Activated naive CD8-positive, alpha-beta T cell treated with anti-CD3 and anti-CD28 coated beads, Interleukin-2, amount 50 U/mL, for 24 hours (primary cell): ENCODE measurements around the gene GNG5.

ENCODE experiments used
- ATAC-seq: fragments of 150-1000 bp; cut with Tn5 transposase; one replicate; pipeline ENCODE4 v1.10.0; 2021
- DNase-seq: peaks from one replicate; pipeline ENCODE4 v3.0.0; 2021
- H3K27ac Mint-ChIP-seq: one replicate; pipeline ENCODE4 v1.8.0; 2021; ENCODE audit warnings: mild to moderate bottlenecking, mixed read lengths
- H3K27me3 Mint-ChIP-seq: one replicate; pipeline ENCODE4 v1.8.0; 2021; ENCODE audit warnings: mixed read lengths
- H3K36me3 Mint-ChIP-seq: one replicate; pipeline ENCODE4 v1.8.0; 2021; ENCODE audit warnings: low read depth, mixed read lengths
- H3K4me1 Mint-ChIP-seq: one replicate; pipeline ENCODE4 v1.8.0; 2021; ENCODE audit warnings: mixed read lengths
- H3K4me3 Mint-ChIP-seq: one replicate; pipeline ENCODE4 v1.8.0; 2021; ENCODE audit warnings: mild to moderate bottlenecking, moderate library complexity, mixed read lengths
- H3K9me3 Mint-ChIP-seq: one replicate; pipeline ENCODE4 v1.8.0; 2021; ENCODE audit warnings: mixed read lengths

Gene GNG5

GRCh38 chr1:84504580-84505492, 1.5 kb downstream of the GNG5 start:
- H3K4me1 Mint-ChIP-seq, result peaks cover 50% of the 10 kb centered on the region
- peaks cover 23% of the 10 kb centered on the region for H3K36me3 Mint-ChIP-seq
- DNase-seq (no peak), ATAC-seq (peak; percentile 51)
- H3K27me3 Mint-ChIP-seq, result no peaks in the 10 kb centered on the region
- H3K4me3 Mint-ChIP-seq, result peak overlapping the region; percentile 97
- H3K9me3 Mint-ChIP-seq, result no peaks in the 10 kb centered on the region
- peak overlapping the region; percentile 96 for H3K27ac Mint-ChIP-seq

GRCh38 chr1:84502927-84503326, 3.5 kb downstream of the GNG5 start:
- Mint-ChIP-seq H3K4me1 (peaks cover 54% of the 10 kb centered on the region), H3K36me3 (peaks cover 28% of the 10 kb centered on the region), H3K27ac (no peak overlapping the region), H3K4me3 (no peak overlapping the region), H3K9me3 (no peaks in the 10 kb centered on the region), H3K27me3 (no peaks in the 10 kb centered on the region)
- DNase-seq (no peak), ATAC-seq (no peak)

- H3K9me3 Mint-ChIP-seq, result no peaks in the 10 kb centered on the region
- H3K27ac Mint-ChIP-seq, result peak overlapping the region; percentile 30
- H3K27me3 Mint-ChIP-seq, result no peaks in the 10 kb centered on the region
- peaks cover 49% of the 10 kb centered on the region for H3K36me3 Mint-ChIP-seq
- peaks cover 32% of the 10 kb centered on the region for H3K4me1 Mint-ChIP-seq
- ATAC-seq (peak; percentile 40), DNase-seq (no peak)
- no peak overlapping the region for H3K4me3 Mint-ChIP-seq
These were observed 8.6 kb downstream of the GNG5 start for GRCh38 chr1:84497631-84498275.

GRCh38 chr1:84496498-84496897, 9.9 kb downstream of the GNG5 start:
- peaks cover 56% of the 10 kb centered on the region for H3K36me3 Mint-ChIP-seq
- no peak overlapping the region for H3K4me3 Mint-ChIP-seq
- H3K9me3 Mint-ChIP-seq, result no peaks in the 10 kb centered on the region
- DNase-seq (no peak), ATAC-seq (no peak)
- no peaks in the 10 kb centered on the region for H3K27me3 Mint-ChIP-seq
- no peak overlapping the region for H3K27ac Mint-ChIP-seq
- H3K4me1 Mint-ChIP-seq, result peaks cover 23% of the 10 kb centered on the region

DNA sequence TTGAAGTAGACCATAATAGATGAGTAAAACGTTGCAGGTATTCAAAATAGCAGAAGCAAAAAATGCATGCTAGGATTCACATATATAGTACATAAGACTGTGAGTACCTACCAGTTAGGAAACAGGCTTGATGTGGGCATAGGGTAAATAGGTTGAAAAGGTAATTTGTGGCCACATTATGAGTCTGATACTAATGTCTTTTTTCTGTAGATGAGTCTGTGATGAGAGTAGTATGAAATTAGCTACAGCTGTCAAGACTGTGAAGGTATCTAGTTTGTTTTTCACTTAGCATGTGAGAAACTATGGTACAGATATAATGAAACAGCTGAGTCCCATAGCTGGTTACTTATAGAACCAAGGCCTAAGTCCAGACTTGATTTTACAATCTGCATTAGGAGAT, 12.6 kb downstream of the GNG5 start:
- Mint-ChIP-seq H3K4me3 (no peak overlapping the region), H3K4me1 (peaks cover 17% of the 10 kb centered on the region), H3K27ac (no peak overlapping the region), H3K27me3 (no peaks in the 10 kb centered on the region), H3K36me3 (peaks cover 61% of the 10 kb centered on the region), H3K9me3 (no peaks in the 10 kb centered on the region)
- DNase-seq (no peak), ATAC-seq (no peak)

- Mint-ChIP-seq H3K4me3 (no peak overlapping the region), H3K9me3 (no peaks in the 10 kb centered on the region), H3K27ac (no peak overlapping the region), H3K36me3 (peaks cover 53% of the 10 kb centered on the region), H3K4me1 (peaks cover 9% of the 10 kb centered on the region), H3K27me3 (no peaks in the 10 kb centered on the region)
- no peak for ATAC-seq
- no peak for DNase-seq
These were observed 13.7 kb downstream of the GNG5 start for GRCh38 chr1:84492726-84493125.

- Mint-ChIP-seq H3K9me3 (peaks cover 4% of the 10 kb centered on the region), H3K4me1 (peaks cover 27% of the 10 kb centered on the region), H3K27me3 (no peaks in the 10 kb centered on the region), H3K36me3 (peaks cover 50% of the 10 kb centered on the region), H3K4me3 (no peak overlapping the region), H3K27ac (no peak overlapping the region)
- no peak for DNase-seq
- ATAC-seq, result no peak
These were observed 16.6 kb downstream of the GNG5 start for GRCh38 chr1:84489766-84490165.

GRCh38 chr1:84488107-84488506, 18.3 kb downstream of the GNG5 start:
- ATAC-seq, result no peak
- no peak overlapping the region for H3K27ac Mint-ChIP-seq

DNA sequence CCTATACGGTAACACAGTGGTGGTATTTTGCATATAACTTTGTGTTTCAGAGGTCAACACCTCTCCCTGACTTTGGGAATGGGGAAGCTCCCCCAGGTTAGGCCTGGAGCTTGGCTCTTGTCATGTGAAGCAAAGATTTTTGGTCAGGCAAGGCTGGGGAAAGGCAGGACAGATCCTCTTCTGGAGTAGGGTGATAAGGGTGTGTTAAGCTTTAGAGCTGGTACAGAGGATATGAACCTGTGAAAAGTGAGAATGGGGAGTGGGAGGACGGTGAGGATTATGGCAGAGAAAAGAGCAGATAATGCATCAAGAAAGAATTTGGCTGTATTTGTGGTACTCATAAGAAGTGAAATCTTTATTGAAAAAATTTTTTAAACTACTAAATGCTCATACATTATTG, 25.1 kb downstream of the GNG5 start:
- Mint-ChIP-seq H3K9me3 (peaks cover 21% of the 10 kb centered on the region), H3K4me1 (peaks cover 52% of the 10 kb centered on the region), H3K27me3 (peaks cover 12% of the 10 kb centered on the region), H3K4me3 (peak overlapping the region; percentile 59), H3K27ac (no peak overlapping the region), H3K36me3 (peaks cover 51% of the 10 kb centered on the region)
- ATAC-seq (no peak), DNase-seq (no peak)

More at GRCh38 chr1:84488107-84488506, 18.3 kb downstream of the GNG5 start:
- peaks cover 4% of the 10 kb centered on the region for H3K9me3 Mint-ChIP-seq
- no peaks in the 10 kb centered on the region for H3K27me3 Mint-ChIP-seq
- no peak for DNase-seq
- peaks cover 29% of the 10 kb centered on the region for H3K4me1 Mint-ChIP-seq
- peaks cover 58% of the 10 kb centered on the region for H3K36me3 Mint-ChIP-seq
- H3K4me3 Mint-ChIP-seq, result no peak overlapping the region

DNA sequence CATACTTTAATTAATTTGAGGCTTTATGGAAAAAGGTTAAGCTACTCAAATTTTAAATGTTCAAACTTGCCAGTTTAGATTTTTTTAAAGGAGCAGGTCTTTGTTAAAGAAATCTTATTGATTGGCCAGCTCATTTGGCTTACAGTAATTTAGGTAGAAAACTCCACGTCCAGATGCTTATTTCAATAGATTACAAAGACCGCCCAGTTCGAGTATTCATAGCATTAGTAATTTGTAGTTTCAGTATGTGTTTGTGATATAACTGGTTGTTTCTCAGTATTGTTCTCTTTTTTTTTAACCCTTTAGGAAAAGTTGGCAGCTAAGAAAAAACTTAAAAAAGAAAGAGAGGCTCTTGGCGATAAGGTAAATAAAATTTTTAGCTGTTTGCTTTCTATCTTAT, 25.7 kb downstream of the GNG5 start:
- DNase-seq, result no peak
- Mint-ChIP-seq H3K4me3 (peak overlapping the region; percentile 98), H3K4me1 (peaks cover 46% of the 10 kb centered on the region), H3K27ac (no peak overlapping the region), H3K27me3 (peaks cover 17% of the 10 kb centered on the region), H3K9me3 (peaks cover 17% of the 10 kb centered on the region), H3K36me3 (peaks cover 46% of the 10 kb centered on the region)
- ATAC-seq, result no peak

DNA sequence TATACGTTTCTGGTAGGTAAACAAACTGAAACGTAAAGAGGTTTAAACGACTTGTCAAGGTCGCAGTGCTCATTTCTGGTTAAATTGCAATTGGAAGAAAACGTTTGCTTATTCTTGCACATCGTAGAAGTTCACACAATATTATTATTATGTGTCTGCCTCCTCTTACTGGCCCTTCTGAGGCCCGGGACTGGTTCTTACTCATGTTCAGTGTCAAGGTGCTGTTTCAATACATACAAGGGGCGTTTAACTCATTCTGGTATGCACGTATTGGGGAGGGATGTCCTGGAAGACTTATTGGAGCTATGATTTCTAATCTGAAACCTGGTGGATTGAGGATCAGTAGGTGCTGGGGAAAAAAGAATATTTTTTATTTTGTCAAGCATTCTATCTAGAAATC, 26.4 kb downstream of the GNG5 start:
- no peak for ATAC-seq
- no peak for DNase-seq
- Mint-ChIP-seq H3K27me3 (peaks cover 20% of the 10 kb centered on the region), H3K4me1 (peaks cover 41% of the 10 kb centered on the region), H3K36me3 (peaks cover 40% of the 10 kb centered on the region), H3K27ac (peak overlapping the region; percentile 97), H3K9me3 (peaks cover 17% of the 10 kb centered on the region), H3K4me3 (peak overlapping the region; percentile 98)

DNA sequence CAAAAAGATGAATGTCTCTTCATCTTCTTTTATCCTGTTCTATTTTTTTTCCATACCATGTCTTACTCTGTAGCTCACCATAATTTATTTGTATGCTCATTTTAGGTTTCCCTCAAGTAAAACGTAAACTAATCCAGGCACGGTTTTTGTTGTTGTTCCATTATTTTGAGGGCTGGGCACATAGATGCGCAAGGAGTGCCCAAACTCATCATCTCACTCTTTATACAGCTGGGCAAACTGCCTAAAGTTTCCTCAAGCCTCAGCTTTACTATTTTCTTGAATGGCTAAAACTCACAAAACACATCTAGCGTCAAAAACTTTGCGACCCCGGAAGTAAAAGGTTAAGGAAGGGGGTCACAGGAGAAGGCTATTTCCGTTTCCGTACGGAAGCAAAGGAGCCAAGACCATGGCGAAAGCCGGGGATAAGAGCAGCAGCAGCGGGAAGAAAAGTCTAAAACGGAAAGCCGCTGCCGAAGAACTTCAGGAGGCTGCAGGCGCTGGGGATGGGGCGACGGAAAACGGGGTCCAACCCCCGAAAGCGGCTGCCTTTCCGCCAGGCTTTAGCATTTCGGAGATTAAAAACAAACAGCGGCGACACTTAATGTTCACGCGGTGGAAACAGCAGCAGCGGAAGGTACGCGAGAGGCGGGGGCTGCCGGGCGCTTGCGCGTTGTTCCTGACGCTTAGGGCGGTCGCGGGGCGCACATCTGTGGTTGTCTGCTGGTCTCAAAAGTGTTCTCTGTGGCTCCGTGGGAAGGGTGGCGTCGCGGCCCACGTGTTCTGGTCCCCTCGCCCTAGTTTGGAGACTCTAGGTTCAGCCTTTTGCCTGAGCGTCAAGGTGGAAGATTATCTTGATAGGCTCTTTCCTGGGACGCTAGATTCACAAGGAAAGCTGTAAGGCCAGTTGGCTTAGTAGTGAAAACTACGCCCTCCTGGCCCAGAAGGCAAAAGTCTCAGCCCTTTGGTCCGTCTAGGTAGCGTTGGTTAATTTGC, 27.2 kb downstream of the GNG5 start, which contains the start of gene RPF1:
TSS of gene RPF1 (plus strand) at position 391 of the 993 bp plus-strand sequence. CDS start at position 407, 16 bp downstream.
- H3K27ac Mint-ChIP-seq, result peak within 1 kb of the TSS; percentile 97
- H3K27me3 Mint-ChIP-seq, result peaks cover 26% of the 10 kb centered on the region
- peak; percentile 78 for DNase-seq
- peak within 1 kb of the TSS; percentile 98 for H3K4me3 Mint-ChIP-seq
- H3K4me1 Mint-ChIP-seq, result peaks cover 39% of the 10 kb centered on the region
- peaks cover 17% of the 10 kb centered on the region for H3K9me3 Mint-ChIP-seq
- H3K36me3 Mint-ChIP-seq, result peaks cover 32% of the 10 kb centered on the region
- peak; percentile 97 for ATAC-seq

GRCh38 chr1:84476225-84476624, 30.2 kb downstream of the GNG5 start:
- H3K4me1 Mint-ChIP-seq, result peaks cover 18% of the 10 kb centered on the region
- peaks cover 10% of the 10 kb centered on the region for H3K36me3 Mint-ChIP-seq
- H3K27me3 Mint-ChIP-seq, result peaks cover 40% of the 10 kb centered on the region
- DNase-seq, result no peak
- no peak overlapping the region for H3K27ac Mint-ChIP-seq
- peaks cover 17% of the 10 kb centered on the region for H3K9me3 Mint-ChIP-seq
- no peak overlapping the region for H3K4me3 Mint-ChIP-seq
- no peak for ATAC-seq

- peaks cover 46% of the 10 kb centered on the region for H3K27me3 Mint-ChIP-seq
- H3K36me3 Mint-ChIP-seq, result no peaks in the 10 kb centered on the region
- ATAC-seq (no peak), DNase-seq (no peak)
- no peaks in the 10 kb centered on the region for H3K4me1 Mint-ChIP-seq
- no peaks in the 10 kb centered on the region for H3K9me3 Mint-ChIP-seq
- no peak overlapping the region for H3K4me3 Mint-ChIP-seq
- H3K27ac Mint-ChIP-seq, result no peak overlapping the region
These were observed 39.1 kb downstream of the GNG5 start for GRCh38 chr1:84467298-84467697.
